ENCODE measurements around the gene ANAPC5. TPM values are rescaled to one million over a fixed set of nuclear protein-coding genes. Genes with fewer than 3 reads are reported as not detected.
"Not testable (repeated sequence)": the region's sequence is repeated elsewhere in the genome, so short reads cannot be mapped to it uniquely, and the experiment has no call there.

Gene ANAPC5
- total RNA-seq, 1 donor from 2014 or later = 85.8 TPM

DNA sequence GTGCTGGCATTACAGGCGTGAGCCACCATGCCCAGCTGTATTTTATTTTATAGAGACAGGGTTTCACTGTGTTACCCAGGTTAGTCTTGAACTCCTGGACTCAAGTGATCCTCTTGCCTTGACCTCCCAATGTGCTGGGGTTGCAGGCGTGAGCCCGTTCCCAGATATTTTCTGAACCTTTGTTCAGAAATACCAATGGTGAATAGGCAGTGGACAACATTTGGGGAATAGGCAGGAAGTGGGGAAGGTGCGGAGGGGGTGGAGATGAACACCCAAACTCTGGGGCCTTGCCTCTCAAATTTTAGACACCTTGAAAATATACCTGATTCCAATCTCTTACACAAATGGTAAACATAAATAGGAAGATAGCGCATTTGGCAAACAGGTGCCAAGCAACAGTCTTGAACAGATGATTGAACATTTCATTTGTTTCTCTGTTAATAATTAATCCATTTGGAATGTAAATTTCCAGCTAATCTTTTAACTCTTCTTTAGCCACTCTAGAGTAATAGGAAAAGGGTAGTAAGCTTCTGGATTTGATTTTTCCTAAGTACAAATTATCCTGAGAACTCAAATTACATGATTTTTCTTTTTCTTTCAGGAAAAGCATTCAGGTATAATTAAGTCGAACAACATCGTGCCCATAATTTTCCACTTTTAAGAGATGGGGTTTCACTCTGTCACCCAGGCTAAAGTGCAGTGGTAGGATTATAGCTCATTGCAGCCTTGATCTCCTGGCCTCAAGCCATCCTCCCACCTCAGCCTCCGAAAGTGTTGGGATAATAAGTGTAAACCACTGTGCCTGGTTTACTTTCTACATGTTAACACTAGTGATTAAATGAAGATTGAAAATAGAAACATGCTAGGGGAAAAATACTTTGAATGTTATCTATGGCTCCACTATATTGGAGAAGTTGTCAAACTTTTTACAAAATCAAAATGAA, 24.8 kb upstream of the ANAPC5 start:
- Mint-ChIP-seq H3K4me3 (ENCODE audit: unreplicated experiment) (no peak overlapping the region), H3K27me3 (ENCODE audit: low read depth, unreplicated experiment) (peaks cover 3% of the 10 kb centered on the region), H3K4me1 (ENCODE audit: low read depth, unreplicated experiment) (no peaks in the 10 kb centered on the region), H3K9me3 (ENCODE audit: unreplicated experiment) (peaks cover 2% of the 10 kb centered on the region), H3K36me3 (ENCODE audit: low read depth, unreplicated experiment) (no peaks in the 10 kb centered on the region), H3K27ac (ENCODE audit: unreplicated experiment) (no peak overlapping the region)
- Histone ChIP-seq H3K9me3 (ENCODE audit: insufficient read depth, low read depth, low read length) (no peaks in the 10 kb centered on the region), H3K4me3 (ENCODE audit: insufficient read depth, low read depth, low read length) (no peak overlapping the region), H2AFZ (ENCODE audit: low read depth, low read length) (no peak overlapping the region), H3K27me3 (ENCODE audit: insufficient read depth, low read length) (no peaks in the 10 kb centered on the region), H3K36me3 (ENCODE audit: insufficient read depth, low read length) (no peaks in the 10 kb centered on the region), H3K79me2 (ENCODE audit: insufficient read depth, low read length) (no peaks in the 10 kb centered on the region), H3K27ac (ENCODE audit: low read depth, low read length) (no peak overlapping the region), H3K9ac (ENCODE audit: low read length) (no peak overlapping the region), H3K4me1 (ENCODE audit: insufficient read depth, low read length) (no peaks in the 10 kb centered on the region), H3K4me2 (ENCODE audit: low read length) (no peak overlapping the region), H4K20me1 (ENCODE audit: insufficient read depth, low read length) (no peaks in the 10 kb centered on the region)
- TF ChIP-seq EZH2 (IDR thresholded peaks at IDR 0.05; ENCODE audit: insufficient read depth, low read length) = no peak
- TF ChIP-seq, protein P1, sequence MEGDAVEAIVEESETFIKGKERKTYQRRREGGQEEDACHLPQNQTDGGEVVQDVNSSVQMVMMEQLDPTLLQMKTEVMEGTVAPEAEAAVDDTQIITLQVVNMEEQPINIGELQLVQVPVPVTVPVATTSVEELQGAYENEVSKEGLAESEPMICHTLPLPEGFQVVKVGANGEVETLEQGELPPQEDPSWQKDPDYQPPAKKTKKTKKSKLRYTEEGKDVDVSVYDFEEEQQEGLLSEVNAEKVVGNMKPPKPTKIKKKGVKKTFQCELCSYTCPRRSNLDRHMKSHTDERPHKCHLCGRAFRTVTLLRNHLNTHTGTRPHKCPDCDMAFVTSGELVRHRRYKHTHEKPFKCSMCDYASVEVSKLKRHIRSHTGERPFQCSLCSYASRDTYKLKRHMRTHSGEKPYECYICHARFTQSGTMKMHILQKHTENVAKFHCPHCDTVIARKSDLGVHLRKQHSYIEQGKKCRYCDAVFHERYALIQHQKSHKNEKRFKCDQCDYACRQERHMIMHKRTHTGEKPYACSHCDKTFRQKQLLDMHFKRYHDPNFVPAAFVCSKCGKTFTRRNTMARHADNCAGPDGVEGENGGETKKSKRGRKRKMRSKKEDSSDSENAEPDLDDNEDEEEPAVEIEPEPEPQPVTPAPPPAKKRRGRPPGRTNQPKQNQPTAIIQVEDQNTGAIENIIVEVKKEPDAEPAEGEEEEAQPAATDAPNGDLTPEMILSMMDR (IDR thresholded peaks at IDR 0.05; ENCODE audit: insufficient read depth, low read depth, low read length) = no peak
- DNase-seq (ENCODE audit: low read depth) (no peak), FAIRE-seq (no peak)

DNA sequence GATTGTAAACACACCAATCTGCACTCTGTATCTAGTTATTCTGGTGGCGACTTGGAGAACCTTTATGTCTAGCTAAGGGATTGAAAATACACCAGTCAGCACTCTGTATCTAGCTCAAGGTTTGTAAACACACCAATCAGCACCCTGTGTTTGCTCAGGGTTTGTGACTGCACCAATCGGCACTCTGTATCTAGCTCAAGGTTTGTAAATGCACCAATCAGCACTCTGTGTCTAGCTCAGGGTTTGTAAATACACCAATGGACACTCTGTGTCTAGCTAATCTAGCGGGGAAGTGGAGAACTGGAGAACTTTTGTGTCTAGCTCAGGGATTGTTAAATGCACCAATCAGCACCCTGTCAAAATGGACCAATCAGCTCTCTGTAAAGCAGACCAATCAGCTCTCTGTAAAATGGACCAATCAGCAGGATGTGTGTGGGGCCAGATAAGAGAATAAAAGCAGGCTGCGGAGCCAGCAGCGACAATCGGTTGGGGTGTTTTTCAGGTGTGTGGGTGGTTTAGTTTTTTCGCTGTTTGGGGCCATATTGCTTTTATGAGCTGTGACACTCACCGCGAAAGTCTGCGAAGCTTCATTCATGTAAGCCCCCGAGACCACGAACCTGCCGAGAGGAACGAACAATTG, 22.9 kb upstream of the ANAPC5 start:
- not testable (repeated sequence) for H3K27ac Mint-ChIP-seq (ENCODE audit: unreplicated experiment); FAIRE-seq; H3K9ac ChIP-seq (ENCODE audit: low read length); H3K79me2 ChIP-seq (ENCODE audit: insufficient read depth, low read length); H2AFZ ChIP-seq (ENCODE audit: low read depth, low read length); H4K20me1 ChIP-seq (ENCODE audit: insufficient read depth, low read length); H3K4me3 Mint-ChIP-seq (ENCODE audit: unreplicated experiment); H3K27me3 Mint-ChIP-seq (ENCODE audit: low read depth, unreplicated experiment); H3K4me2 ChIP-seq (ENCODE audit: low read length); H3K9me3 ChIP-seq (ENCODE audit: insufficient read depth, low read depth, low read length); H3K4me1 ChIP-seq (ENCODE audit: insufficient read depth, low read length); H3K36me3 ChIP-seq (ENCODE audit: insufficient read depth, low read length); H3K36me3 Mint-ChIP-seq (ENCODE audit: low read depth, unreplicated experiment); H3K9me3 Mint-ChIP-seq (ENCODE audit: unreplicated experiment); H3K27me3 ChIP-seq (ENCODE audit: insufficient read depth, low read length); H3K4me3 ChIP-seq (ENCODE audit: insufficient read depth, low read depth, low read length); DNase-seq (ENCODE audit: low read depth); H3K27ac ChIP-seq (ENCODE audit: low read depth, low read length); H3K4me1 Mint-ChIP-seq (ENCODE audit: low read depth, unreplicated experiment)

DNA sequence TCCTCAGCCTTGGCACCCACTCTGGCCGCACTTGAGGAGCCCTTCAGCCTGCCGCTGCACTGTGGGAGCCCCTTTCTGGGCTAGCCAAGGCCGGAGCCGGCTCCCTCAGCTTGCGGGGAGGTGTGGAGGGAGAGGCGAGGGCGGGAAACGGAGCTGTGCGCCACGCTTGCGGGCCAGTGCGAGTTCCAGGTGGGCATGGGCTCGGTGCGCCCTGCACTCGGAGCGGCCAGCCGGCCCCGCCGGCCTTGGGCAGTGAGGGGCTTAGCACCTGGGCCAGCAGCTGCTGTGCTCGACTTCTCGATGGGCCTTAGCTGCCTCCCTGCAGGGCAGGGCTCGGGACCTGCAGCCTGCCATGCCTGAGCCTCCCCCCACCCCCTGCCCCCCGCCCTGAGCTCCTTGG, 22.1 kb upstream of the ANAPC5 start:
- not testable (repeated sequence) for DNase-seq (ENCODE audit: low read depth); H3K4me2 ChIP-seq (ENCODE audit: low read length); H3K4me1 Mint-ChIP-seq (ENCODE audit: low read depth, unreplicated experiment); H3K36me3 ChIP-seq (ENCODE audit: insufficient read depth, low read length); H3K36me3 Mint-ChIP-seq (ENCODE audit: low read depth, unreplicated experiment); H3K27me3 Mint-ChIP-seq (ENCODE audit: low read depth, unreplicated experiment); H3K79me2 ChIP-seq (ENCODE audit: insufficient read depth, low read length); FAIRE-seq; H2AFZ ChIP-seq (ENCODE audit: low read depth, low read length); H3K4me1 ChIP-seq (ENCODE audit: insufficient read depth, low read length); H3K27ac ChIP-seq (ENCODE audit: low read depth, low read length); H3K4me3 Mint-ChIP-seq (ENCODE audit: unreplicated experiment); H3K27ac Mint-ChIP-seq (ENCODE audit: unreplicated experiment); H3K9me3 ChIP-seq (ENCODE audit: insufficient read depth, low read depth, low read length); H3K9ac ChIP-seq (ENCODE audit: low read length); H3K4me3 ChIP-seq (ENCODE audit: insufficient read depth, low read depth, low read length); H3K27me3 ChIP-seq (ENCODE audit: insufficient read depth, low read length); H4K20me1 ChIP-seq (ENCODE audit: insufficient read depth, low read length); H3K9me3 Mint-ChIP-seq (ENCODE audit: unreplicated experiment)
